HG03575 (cell line): Measurements from ENCODE around the gene SYT17.
"Not testable (repeated sequence)": the region's sequence is repeated elsewhere in the genome, so short reads cannot be mapped to it uniquely, and the experiment has no call there.

Experiments
- ATAC-seq: cut with Tn5 transposase; IDR thresholded peaks from one replicate; pipeline ENCODE4 v1.9.1; 2021; ENCODE audit not compliant: unreplicated experiment, insufficient number of reproducible peaks, low FRiP score; ENCODE audit errors: extremely low read depth

The SYT17 gene

DNA sequence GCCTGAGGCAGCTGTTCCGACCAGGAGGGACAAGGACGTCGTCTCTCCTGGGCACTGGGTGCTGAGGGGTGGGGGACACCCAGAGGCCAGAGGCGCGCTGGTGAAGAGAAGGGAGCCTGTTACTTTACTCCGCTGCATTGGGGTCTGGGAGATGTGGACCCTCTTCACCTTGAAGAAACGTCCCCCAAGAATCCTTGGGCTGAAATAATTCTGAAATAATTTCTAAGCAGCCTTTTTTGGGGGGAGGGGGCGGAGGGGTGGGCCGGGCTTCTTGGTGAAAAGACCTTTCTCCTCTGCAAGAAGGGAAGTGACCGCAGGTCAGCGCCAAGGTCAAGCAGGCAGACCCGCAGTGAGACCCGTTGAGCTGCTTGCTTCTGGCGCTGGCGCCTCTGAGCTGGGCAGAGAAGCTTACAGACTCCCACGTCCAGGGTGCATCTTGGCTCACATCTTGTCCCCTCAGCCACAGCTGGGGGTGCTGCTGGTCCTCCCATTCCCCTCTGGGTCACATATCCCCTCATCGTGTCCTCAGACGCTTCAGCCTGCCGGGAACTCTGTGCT lies 1.1 kb downstream of the SYT17 start:
- no peak for ATAC-seq

GRCh38 chr16:19170043-19170655 lies 2.1 kb downstream of the SYT17 start:
- ATAC-seq, result no peak

DNA sequence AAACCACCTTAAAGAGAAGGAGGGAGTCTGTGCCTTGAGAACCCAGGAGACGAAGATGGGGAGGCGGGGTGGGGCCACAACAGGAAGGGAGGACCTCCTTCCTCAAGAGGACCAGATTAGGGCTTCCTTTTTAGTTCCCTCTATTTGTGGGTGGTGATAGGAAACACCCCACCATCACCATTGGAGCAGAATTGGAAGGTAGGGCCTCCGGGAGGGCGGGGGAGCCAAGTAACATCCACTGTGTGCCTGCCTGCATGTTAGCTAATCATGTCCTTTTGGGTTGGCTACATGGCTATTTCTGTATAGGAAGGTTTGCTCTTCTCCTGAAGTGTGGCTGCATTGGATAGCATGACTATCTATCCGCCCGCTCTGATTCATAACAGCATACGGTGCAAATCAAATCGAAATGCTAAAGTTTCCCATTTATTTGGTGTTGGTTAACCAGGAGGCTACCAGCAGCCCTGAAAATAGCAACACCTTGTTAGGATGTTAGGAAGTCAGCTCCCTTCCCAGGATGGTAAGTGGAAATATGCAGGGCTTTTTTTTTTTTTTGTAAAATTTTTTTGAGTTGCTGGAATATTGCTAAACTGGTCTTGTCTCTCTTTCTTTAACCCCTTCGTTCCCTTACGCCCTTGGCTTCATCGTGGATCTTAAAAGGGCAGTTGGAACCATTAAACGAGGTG lies 4.2 kb downstream of the SYT17 start:
- ATAC-seq, result no peak

GRCh38 chr16:19173059-19173458 lies 5.0 kb downstream of the SYT17 start:
- no peak for ATAC-seq

GRCh38 chr16:19173649-19174383 lies 5.8 kb downstream of the SYT17 start:
- ATAC-seq, result no peak

GRCh38 chr16:19174478-19174877 lies 6.4 kb downstream of the SYT17 start:
- ATAC-seq, result no peak

DNA sequence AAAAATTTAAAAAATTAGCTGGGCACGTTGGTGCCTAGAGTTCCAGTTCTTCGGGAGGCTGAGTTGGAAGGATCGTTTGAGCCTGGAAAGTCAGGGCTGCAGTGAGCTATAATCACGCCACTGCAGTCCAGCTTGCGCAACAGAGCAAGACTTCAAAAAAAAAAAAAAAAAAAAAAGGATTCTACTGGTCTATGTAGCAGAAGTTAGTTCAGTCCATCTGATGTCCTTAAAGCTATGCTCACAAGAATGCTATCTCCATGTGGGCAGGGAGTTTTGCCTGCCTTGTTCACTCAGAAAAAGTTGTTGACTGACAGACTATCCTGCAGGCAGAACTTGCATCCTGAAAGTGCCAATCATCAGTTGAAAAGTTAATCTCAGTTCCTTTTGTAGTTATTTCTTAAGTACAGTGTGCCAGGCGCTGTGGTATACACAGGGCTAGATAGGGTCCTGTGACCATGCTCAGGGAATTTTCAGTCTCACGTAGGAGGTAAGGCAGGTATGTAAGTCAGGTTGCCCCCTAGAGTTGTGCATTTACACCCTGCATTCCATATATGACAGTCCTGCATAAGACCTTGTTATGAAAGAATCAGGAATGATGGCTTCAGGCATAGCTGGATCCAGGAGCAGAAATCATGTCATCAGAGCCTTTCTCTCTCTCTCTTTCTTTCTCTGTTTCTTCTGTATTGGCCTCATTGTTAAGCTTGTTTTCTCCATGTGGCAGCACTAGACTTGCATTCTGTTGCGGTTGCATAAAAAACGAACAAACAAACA lies 7.6 kb downstream of the SYT17 start:
- no peak for ATAC-seq

- no peak for ATAC-seq
Measured at GRCh38 chr16:19177111-19177739, 9.2 kb downstream of the SYT17 start.

DNA sequence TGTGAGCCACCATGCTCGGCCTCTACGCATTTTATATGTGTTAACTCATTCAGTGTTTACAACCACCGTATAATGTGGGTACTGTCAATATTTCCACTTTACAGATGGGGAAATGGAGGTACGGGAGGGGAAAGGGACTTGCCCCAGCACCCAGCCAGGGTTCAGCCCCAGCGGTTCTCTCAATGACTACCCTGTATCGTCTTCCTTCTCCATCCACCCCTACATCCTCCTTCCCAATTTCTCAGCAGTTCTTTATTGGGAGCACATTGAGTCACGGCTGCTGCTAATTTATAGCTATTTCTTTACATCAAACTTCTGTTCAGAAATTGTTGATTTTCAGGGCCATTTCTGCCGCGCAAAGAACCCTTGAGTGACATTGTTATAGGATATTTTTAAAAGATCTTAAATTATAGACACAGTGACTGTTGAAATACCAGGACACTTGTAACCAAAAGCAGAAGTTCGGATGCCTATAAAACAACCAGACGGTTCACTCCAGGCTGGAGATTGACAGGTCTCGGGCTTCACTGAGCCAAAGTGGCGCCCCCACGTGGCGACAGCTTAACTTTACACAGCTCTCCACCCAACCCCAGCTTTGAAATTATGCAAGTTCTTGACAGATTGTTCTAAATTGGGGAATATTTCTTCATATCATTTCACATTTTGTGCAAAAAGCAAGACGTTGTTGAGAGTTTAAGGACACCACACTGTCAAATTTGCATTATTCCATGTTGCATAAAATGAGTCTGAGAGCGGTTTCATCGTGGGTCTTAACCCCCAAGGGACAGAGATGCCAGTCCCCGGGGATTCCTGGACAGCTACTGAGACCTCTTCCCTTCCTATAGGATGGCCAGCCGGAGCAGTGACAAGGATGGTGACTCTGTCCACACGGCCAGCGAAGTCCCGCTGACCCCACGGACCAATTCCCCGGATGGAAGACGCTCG lies 11.8 kb downstream of the SYT17 start:
- ATAC-seq, result no peak

GRCh38 chr16:19180741-19181140 lies 12.7 kb downstream of the SYT17 start:
- no peak for ATAC-seq

- no peak for ATAC-seq
Measured at GRCh38 chr16:19182481-19182880, 14.4 kb downstream of the SYT17 start.

DNA sequence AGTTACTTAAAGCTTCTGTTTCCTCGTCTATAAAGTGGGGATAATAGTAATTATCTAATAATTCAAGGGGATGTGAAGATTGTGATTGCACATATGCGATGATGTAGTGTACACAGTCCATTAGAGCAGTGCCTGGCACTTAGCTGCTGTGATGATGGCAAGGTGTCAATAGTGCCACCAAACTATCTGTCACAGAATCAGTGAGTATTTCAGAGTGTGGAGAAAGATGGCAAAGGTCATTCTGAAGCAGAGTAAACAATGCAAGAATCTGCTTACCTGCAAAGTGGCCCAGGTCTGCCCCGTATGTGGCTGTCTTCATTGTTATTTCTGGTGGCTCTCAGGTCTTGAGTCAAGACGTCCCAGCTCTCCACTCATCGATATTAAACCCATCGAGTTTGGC lies 15.1 kb downstream of the SYT17 start:
- no peak for ATAC-seq

DNA sequence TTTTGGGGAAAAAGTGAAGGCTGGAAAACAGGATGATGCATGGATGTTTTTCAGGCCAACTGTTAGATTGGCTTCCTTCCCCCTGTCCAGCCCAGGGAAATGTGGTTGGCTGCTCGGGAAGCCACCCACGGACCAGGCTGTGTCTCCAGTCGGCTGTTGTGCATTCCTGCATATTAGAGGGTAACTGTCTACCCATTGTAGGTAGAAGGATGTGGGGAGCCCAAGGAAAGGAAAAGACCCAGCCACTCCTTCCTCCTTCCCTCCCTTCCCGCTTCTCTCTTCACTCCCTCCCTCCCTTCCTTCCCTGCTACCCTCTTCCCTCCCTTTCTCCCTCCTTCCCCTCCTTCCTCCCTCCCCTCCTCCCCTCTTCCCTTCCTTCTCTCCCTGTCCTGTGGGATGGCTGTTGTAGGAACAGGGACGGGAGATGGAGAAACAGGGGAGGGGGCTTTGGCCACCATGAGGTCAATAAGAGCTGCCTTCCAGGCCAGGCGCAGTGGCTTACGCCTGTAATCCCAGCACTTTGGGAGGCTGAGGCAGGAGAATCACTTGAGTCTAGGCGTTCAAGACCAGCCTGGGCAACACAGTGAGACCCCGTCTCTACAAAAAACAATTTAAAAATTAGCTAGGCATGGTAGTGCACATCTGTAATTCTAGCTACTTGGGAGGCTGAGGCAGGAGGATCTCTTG lies 16.9 kb downstream of the SYT17 start:
- no peak for ATAC-seq

GRCh38 chr16:19185510-19185851 lies 17.4 kb downstream of the SYT17 start:
- ATAC-seq, result no peak

DNA sequence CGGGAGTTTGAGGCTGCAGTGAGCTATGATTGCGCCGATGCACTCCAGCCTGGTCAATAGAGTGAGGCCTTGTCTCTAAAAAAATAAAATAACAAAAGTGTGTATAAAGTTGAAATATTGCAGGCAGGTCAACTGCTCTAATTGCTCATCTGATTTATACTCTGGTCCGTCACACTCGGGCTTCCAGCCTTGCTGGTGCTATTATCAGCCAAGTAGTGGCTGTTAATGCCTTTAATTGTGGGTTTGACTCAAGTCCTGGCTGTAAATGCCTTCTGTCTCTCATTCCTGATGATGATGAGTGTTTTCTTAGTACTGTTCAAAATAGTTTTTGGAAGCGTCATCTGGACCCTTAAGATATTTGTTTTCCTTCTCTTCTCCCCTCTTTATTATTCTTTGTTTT lies 18.4 kb downstream of the SYT17 start:
- ATAC-seq, result no peak

DNA sequence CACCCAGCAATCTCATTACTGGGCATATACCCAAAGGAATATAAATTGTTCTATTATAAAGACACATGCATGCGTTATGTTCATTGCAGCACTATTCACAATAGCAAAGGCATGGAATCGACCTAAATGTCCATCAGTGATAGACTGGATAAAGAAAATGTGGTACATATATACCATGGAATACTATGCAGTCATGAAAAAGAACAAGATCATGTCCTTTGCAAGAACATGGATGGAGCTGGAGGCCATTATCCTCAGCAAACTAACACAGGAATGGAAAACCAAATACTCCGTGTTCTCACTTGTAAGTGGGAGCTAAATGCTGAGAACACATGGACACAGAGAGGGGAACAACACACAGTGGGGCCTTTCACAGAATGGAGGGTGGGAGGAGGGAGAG lies 19.9 kb downstream of the SYT17 start:
- not testable (repeated sequence) for ATAC-seq

DNA sequence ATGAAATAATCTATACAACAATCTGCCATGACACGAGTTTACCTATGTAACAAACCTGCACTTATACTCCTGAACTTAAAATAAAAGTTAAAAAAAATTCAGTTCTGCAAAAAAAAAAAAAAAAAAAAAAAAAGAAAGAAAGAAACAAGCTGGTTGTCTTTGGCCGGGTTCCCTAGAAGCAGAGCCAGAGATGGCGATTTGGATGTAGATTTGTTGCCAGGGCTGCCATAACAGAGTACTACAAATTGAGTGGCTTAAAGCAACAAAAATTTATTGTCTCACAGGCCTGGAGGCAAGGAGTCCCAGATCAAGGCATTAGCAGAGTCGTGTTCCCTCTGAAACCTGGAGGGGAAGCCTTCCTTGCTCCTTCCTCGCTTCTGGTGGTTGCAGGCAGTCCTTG lies 20.4 kb downstream of the SYT17 start:
- no peak for ATAC-seq
